ENCODE data around the gene P2RX5. TPM values are rescaled to one million over a fixed set of nuclear protein-coding genes. Genes with fewer than 3 reads are reported as not detected.

P2RX5 gene
- total and polyA plus RNA-seq, 2 donors (not counting 1 experiment from before 2014, with no cell fraction given) = 0.79 to 0.99 TPM

GRCh38 chr17:3658784-3659449, 37.0 kb downstream of the P2RX5 start:
- Histone ChIP-seq H4K20me1 (ENCODE audit: control insufficient read depth, extremely low read depth, insufficient read depth, low read length) (no peaks in the 10 kb centered on the region), H3K9ac (ENCODE audit: insufficient read depth, low read length) (peak overlapping the region; percentile 7), H2AFZ (ENCODE audit: low read length) (no peak overlapping the region), H3K9me3 (ENCODE audit: control insufficient read depth, insufficient read depth, low read depth, low read length) (no peaks in the 10 kb centered on the region), H3K36me3 (ENCODE audit: control insufficient read depth, insufficient read depth, low read length) (peaks cover 30% of the 10 kb centered on the region), H3K4me2 (ENCODE audit: extremely low read depth, insufficient read depth, low read length) (peak overlapping the region; percentile 25), H3K27ac (ENCODE audit: insufficient read depth, low read length) (peak overlapping the region; percentile 72), H3K4me3 (replicated peaks in 1 of 4; ENCODE audit: control extremely low read depth in 1 of 4, insufficient read depth in 1 of 4, low read depth in 3 of 4, low read length in 4 of 4) (no peak overlapping the region), H3K79me2 (ENCODE audit: control insufficient read depth, insufficient read depth, low read length) (no peaks in the 10 kb centered on the region), H3K27me3 (ENCODE audit: control insufficient read depth, insufficient read depth, low read length) (no peaks in the 10 kb centered on the region), H3K4me1 (ENCODE audit: control insufficient read depth, extremely low read depth, insufficient read depth, low read length) (peaks cover 13% of the 10 kb centered on the region)
- no peak for DNase-seq (ENCODE audit: low read depth in 2 of 2)
- TF ChIP-seq EZH2 (IDR thresholded peaks at IDR 0.05; ENCODE audit: low read length, missing control alignments) (no peak), CTCF (conservative IDR thresholded peaks at IDR 0.05 in 1 of 2, IDR thresholded peaks at IDR 0.05 in 1 of 2; ENCODE audit: low read depth in 1 of 2, low read length in 2 of 2) (no peak)

GRCh38 chr17:3657874-3658783, 37.8 kb downstream of the P2RX5 start:
- H3K4me3 ChIP-seq (replicated peaks in 1 of 4; ENCODE audit: control extremely low read depth in 1 of 4, insufficient read depth in 1 of 4, low read depth in 3 of 4, low read length in 4 of 4) = no peak overlapping the region
- H4K20me1 ChIP-seq (ENCODE audit: control insufficient read depth, extremely low read depth, insufficient read depth, low read length) = no peaks in the 10 kb centered on the region
- no peak overlapping the region for H3K9ac ChIP-seq (ENCODE audit: insufficient read depth, low read length)
- H3K27ac ChIP-seq (ENCODE audit: insufficient read depth, low read length) = no peak overlapping the region
- no peak overlapping the region for H2AFZ ChIP-seq (ENCODE audit: low read length)
- DNase-seq (ENCODE audit: low read depth in 2 of 2) = no peak
- H3K9me3 ChIP-seq (ENCODE audit: control insufficient read depth, insufficient read depth, low read depth, low read length) = no peaks in the 10 kb centered on the region
- H3K4me1 ChIP-seq (ENCODE audit: control insufficient read depth, extremely low read depth, insufficient read depth, low read length) = peaks cover 13% of the 10 kb centered on the region
- no peaks in the 10 kb centered on the region for H3K27me3 ChIP-seq (ENCODE audit: control insufficient read depth, insufficient read depth, low read length)
- H3K79me2 ChIP-seq (ENCODE audit: control insufficient read depth, insufficient read depth, low read length) = no peaks in the 10 kb centered on the region
- peaks cover 22% of the 10 kb centered on the region for H3K36me3 ChIP-seq (ENCODE audit: control insufficient read depth, insufficient read depth, low read length)
- TF ChIP-seq EZH2 (IDR thresholded peaks at IDR 0.05; ENCODE audit: low read length, missing control alignments) (no peak), CTCF (conservative IDR thresholded peaks at IDR 0.05 in 1 of 2, IDR thresholded peaks at IDR 0.05 in 1 of 2; ENCODE audit: low read depth in 1 of 2, low read length in 2 of 2) (no peak)
- H3K4me2 ChIP-seq (ENCODE audit: extremely low read depth, insufficient read depth, low read length) = no peak overlapping the region

GRCh38 chr17:3657588-3657869, 38.4 kb downstream of the P2RX5 start:
- H3K36me3 ChIP-seq (ENCODE audit: control insufficient read depth, insufficient read depth, low read length) = peaks cover 20% of the 10 kb centered on the region
- no peak for DNase-seq (ENCODE audit: low read depth in 2 of 2)
- H3K9me3 ChIP-seq (ENCODE audit: control insufficient read depth, insufficient read depth, low read depth, low read length) = no peaks in the 10 kb centered on the region

More at GRCh38 chr17:3657588-3657869, 38.4 kb downstream of the P2RX5 start:
- no peaks in the 10 kb centered on the region for H4K20me1 ChIP-seq (ENCODE audit: control insufficient read depth, extremely low read depth, insufficient read depth, low read length)
- peaks cover 13% of the 10 kb centered on the region for H3K4me1 ChIP-seq (ENCODE audit: control insufficient read depth, extremely low read depth, insufficient read depth, low read length)
- TF ChIP-seq EZH2 (IDR thresholded peaks at IDR 0.05; ENCODE audit: low read length, missing control alignments) = no peak
- TF ChIP-seq CTCF (conservative IDR thresholded peaks at IDR 0.05 in 1 of 2, IDR thresholded peaks at IDR 0.05 in 1 of 2; ENCODE audit: low read depth in 1 of 2, low read length in 2 of 2) = no peak
- no peak overlapping the region for H3K4me3 ChIP-seq (replicated peaks in 1 of 4; ENCODE audit: control extremely low read depth in 1 of 4, insufficient read depth in 1 of 4, low read depth in 3 of 4, low read length in 4 of 4)
- no peak overlapping the region for H3K27ac ChIP-seq (ENCODE audit: insufficient read depth, low read length)
- H3K79me2 ChIP-seq (ENCODE audit: control insufficient read depth, insufficient read depth, low read length) = no peaks in the 10 kb centered on the region
- no peak overlapping the region for H2AFZ ChIP-seq (ENCODE audit: low read length)
- H3K27me3 ChIP-seq (ENCODE audit: control insufficient read depth, insufficient read depth, low read length) = no peaks in the 10 kb centered on the region
- no peak overlapping the region for H3K4me2 ChIP-seq (ENCODE audit: extremely low read depth, insufficient read depth, low read length)
- no peak overlapping the region for H3K9ac ChIP-seq (ENCODE audit: insufficient read depth, low read length)
